NOMO-1 treated with dmso at 0.1 percent for 144 hours (cell line): ENCODE data around the gene MBIP.

Experiments
- DNase-seq: peaks from one replicate; lab custom pipeline; 2025; ENCODE audit not compliant: unreplicated experiment; lab: John Stamatoyannopoulos, UW

MBIP gene

GRCh38 chr14:36268121-36268520, 52.3 kb downstream of the MBIP start:
- DNase-seq: no peak

GRCh38 chr14:36264595-36264994, 55.8 kb downstream of the MBIP start:
- no peak for DNase-seq

DNA sequence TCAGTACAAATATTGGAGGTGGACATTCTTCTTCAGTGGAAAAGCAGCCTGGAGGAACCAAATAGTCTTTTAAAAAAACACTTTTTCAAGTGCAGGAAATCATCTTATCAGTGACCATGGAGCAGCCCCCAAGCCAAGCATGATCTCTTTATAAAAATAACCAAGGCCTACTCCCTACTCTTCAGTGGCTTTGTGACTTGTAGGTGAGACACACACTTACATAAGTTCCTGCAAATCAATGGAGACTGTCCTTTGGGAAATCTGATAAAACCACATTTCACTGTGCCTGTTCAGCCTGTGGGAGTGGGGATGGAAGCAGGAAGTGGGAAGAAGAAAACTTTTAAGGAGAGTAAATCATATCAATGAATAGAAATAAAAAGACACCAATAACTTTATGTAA, 56.3 kb downstream of the MBIP start:
- DNase-seq: no peak

DNA sequence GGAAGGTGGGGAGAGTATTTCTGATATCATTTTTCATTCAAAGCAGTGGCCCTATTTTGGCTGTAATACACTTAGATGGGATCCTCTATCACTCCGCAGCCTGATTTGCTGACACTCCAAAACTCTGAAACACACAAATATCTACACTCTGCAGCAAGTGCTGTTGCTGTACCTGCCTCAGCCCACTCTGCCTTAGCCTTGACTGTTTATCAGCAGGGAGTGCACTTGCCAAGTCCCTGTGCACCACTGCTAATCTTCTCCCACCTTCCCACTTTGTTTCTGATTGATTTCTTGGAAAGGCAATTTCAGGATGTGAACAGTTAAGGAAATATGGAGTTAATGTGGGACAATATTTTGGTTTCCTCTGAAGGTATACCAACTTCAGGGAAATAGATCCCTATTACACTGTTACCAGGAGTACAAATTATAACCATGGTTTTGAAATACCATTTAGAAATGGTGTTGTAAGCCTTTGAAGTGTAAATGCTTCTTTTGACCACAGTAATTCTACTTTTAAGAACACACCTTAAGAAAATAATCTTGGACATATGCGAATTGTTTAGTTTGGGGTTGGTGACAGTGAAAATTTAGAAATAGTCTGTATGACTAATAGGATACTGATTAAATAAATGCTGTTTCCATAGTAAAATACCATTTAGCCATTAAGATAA, 59.3 kb downstream of the MBIP start:
- DNase-seq: no peak

DNA sequence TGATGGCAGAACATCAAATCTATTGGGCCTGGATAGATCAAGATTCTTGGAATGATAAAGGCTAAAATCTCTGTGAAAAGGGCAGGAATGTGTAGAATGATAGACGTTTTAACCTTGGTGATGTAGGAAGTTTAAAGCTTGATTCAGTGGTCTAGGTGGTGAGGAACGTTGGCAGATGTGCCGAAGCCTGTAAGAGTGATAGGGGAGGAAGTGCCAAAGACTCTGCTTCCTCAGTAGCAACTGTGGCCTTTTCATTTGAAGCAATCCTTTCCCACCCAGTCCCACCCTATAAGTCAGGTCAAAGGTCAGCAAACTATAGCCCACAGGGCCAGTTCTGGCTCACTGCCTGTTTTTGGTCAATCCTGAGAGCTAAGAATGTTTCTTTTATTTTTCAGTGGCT, 62.2 kb downstream of the MBIP start:
- DNase-seq: no peak

DNA sequence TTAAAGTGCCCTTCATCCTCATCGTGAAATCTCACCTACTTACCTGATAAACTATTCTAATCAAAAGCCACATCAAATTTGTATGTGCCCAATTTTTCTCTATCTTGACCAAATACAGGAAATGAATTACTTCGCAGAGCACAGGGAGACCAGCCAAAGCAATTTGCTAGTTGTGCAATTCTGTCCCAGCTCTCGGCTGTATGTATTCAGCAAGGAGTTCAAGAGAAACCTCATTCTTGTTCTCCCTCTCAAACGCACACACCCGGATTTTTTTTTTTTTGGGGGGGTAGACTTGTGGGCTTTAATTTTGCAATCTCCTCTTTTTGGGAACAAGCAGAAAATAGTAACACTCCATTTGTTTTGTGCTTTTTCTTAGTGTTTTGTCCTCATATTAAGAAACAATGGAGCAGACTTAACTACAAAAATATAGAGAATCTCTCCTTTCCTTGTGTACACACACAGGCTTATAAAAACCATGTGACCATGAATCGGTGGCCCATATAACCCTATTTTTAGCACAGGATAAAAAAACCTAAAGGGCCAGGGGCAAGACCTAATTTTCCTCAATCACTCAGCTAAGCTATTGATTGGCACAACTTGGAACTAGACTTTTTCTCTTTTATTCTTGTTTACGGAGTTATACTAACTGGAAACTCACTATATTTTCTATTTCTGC, 64.2 kb downstream of the MBIP start:
- peak; percentile 61 for DNase-seq

- DNase-seq: no peak
These were observed 66.3 kb downstream of the MBIP start for GRCh38 chr14:36254020-36254624.
